ENCODE results near the gene RNF115.

The RNF115 gene

GRCh38 chr1:145747398-145748247 is 76.3 kb downstream of the RNF115 start:
- DNase-seq (ENCODE audit: low read depth): no peak
- no peak overlapping the region for H3K4me3 ChIP-seq (ENCODE audit: low read depth, low read length)
- no peak for TF ChIP-seq CTCF (conservative IDR thresholded peaks at IDR 0.05; ENCODE audit: low read depth, low read length)

DNA sequence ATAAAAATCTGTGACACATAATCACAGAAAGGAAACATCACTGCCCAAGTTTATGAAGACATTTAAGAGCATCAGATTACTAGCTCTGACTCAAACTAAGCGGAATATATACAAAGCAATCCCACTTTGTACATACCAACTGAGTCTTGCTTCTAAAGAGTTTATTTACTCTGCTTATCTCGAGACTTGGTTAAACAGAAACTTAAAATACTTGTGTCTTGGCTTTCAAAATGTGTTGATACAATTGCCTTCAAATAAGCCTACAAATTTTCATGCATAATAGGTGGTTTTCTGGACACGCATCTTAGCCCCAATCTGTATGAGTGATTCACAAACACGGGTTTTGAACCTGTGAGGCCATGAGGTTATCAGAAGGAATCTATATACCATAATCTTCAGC is 83.6 kb downstream of the RNF115 start:
- H3K4me3 ChIP-seq (ENCODE audit: low read depth, low read length): no peak overlapping the region
- peak; percentile 93 for DNase-seq (ENCODE audit: low read depth)
- no peak for TF ChIP-seq CTCF (conservative IDR thresholded peaks at IDR 0.05; ENCODE audit: low read depth, low read length)

- no peak for TF ChIP-seq CTCF (conservative IDR thresholded peaks at IDR 0.05; ENCODE audit: low read depth, low read length)
- no peak overlapping the region for H3K4me3 ChIP-seq (ENCODE audit: low read depth, low read length)
- DNase-seq (ENCODE audit: low read depth): no peak
Measured at GRCh38 chr1:145736191-145736590, 87.7 kb downstream of the RNF115 start.

DNA sequence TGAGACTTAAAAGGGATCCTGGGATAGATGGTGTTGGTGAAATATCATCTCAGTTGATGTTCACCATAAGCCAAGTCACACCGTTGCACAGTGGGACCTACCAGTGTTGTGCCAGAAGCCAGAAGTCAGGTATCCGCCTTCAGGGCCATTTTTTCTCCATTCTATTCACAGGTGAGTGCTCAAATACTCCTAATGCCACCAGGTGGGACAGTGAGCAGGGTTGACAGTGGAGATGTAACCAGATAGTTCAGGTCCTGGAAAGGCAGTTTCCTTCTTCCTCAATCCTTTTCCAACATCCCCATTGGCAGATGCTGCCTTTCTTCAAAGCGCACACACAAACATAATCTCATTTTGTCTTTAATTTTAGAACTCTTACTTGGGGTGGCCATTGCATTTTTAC is 93.0 kb downstream of the RNF115 start:
- H3K4me3 ChIP-seq (ENCODE audit: low read depth, low read length): no peak overlapping the region
- no peak for DNase-seq (ENCODE audit: low read depth)

GRCh38 chr1:145730467-145730866 is 93.4 kb downstream of the RNF115 start:
- DNase-seq (ENCODE audit: low read depth): no peak
- TF ChIP-seq CTCF (conservative IDR thresholded peaks at IDR 0.05; ENCODE audit: low read depth, low read length): no peak

More for the DNA sequence above, 93.0 kb downstream of the RNF115 start:
- no peak for TF ChIP-seq CTCF (conservative IDR thresholded peaks at IDR 0.05; ENCODE audit: low read depth, low read length)

DNA sequence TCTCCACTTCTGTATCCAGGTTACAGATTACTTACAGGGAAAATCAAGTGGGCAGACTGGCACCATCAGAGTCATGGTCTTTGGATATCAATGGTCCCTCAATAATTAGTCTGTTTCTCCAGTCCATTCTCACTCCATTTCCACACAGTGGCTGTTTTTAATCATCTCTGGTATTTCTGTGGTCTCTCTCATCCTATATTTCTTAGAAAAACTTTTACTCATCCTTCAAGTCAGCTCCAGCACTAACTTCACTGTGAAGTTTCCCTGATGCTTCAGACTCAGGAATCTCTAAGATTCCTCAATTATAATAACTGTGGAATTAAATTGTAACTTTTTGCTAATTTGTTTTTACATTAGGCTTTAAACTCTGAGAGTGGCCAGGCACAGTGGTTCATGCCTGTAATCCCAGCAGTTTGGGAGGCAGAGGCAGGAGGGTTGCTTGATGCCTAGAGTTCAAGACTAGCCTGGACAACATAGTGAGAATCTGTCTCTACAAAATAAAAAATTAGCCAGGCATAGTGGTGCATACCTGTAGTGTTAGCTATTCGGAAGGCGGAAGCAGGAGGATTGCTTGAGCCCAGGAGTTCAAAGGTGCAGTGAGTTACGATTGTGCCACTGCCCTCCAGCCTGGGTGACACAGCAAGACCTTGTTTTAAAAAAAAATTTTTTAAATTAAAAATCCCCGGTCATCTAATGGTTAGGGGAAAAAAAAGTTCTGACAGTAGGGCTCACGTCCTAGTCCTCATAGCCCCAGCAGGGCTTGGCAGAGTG is 94.0 kb downstream of the RNF115 start:
- DNase-seq (ENCODE audit: low read depth): no peak
- TF ChIP-seq CTCF (conservative IDR thresholded peaks at IDR 0.05; ENCODE audit: low read depth, low read length): no peak

More at GRCh38 chr1:145730467-145730866, 93.4 kb downstream of the RNF115 start:
- H3K4me3 ChIP-seq (ENCODE audit: low read depth, low read length): no peak overlapping the region

More for the DNA sequence above, 94.0 kb downstream of the RNF115 start:
- no peak overlapping the region for H3K4me3 ChIP-seq (ENCODE audit: low read depth, low read length)
